ENCODE results near the gene LIN7C. TPM values are rescaled to one million over a fixed set of nuclear protein-coding genes. Genes with fewer than 3 reads are reported as not detected.

LIN7C gene
- total and polyA plus RNA-seq, 2 of the 13 experiments (the other 11 are each of a cell fraction or from before 2014, with no cell fraction given) = 14.8 to 37.2 TPM

DNA sequence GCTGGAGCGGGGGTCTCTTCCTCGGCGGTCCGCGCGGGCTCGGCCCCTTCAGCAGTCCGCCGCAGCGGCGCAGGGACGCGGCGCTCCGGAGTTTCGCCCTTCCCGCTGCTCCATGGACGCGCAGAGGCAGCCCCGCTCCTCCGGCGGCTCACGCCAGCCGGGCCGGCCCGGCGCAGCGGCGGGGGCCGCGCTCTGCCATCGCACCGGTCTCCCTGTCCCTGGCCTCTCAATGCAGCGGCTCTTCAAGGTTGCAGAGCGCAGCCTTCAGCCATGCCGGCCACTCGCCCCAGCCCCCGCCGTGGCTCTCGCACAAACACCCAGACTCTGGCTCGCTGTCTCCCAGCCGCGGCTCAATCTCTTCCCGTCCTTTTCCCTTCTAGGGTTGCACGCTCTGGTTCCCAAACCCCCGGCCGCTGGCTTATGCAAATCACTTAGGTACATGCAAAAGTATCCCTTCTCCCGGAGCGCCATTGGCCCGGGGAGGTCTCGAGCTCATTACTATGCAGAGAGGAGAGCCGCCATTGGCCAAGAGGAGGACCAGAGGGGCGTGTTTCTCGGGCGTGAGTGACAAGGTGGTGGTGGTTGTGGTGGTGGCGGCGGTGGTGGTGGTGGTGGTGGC, 34.1 kb downstream of the LIN7C start, which contains the start of gene LGR4 (continued):
- TF ChIP-seq, protein P1, sequence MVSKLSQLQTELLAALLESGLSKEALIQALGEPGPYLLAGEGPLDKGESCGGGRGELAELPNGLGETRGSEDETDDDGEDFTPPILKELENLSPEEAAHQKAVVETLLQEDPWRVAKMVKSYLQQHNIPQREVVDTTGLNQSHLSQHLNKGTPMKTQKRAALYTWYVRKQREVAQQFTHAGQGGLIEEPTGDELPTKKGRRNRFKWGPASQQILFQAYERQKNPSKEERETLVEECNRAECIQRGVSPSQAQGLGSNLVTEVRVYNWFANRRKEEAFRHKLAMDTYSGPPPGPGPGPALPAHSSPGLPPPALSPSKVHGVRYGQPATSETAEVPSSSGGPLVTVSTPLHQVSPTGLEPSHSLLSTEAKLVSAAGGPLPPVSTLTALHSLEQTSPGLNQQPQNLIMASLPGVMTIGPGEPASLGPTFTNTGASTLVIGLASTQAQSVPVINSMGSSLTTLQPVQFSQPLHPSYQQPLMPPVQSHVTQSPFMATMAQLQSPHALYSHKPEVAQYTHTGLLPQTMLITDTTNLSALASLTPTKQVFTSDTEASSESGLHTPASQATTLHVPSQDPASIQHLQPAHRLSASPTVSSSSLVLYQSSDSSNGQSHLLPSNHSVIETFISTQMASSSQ (IDR thresholded peaks at IDR 0.05; ENCODE audit: low read depth) = no peak
- TF ChIP-seq, protein P1 (CRISPR knock-in tag; IDR thresholded peaks at IDR 0.05; ENCODE audit: borderline replicate concordance) = 0 out of 2 replicates have a peak, but pooled peaks have one; percentile 31
- TF ChIP-seq KMT2A (CRISPR knock-in tag; IDR thresholded peaks at IDR 0.05) = peak; percentile 87
- TF ChIP-seq ZFP36L2 (CRISPR knock-in tag; IDR thresholded peaks at IDR 0.05) = no peak
- TF ChIP-seq DR1 (CRISPR knock-in tag; IDR thresholded peaks at IDR 0.05) = peak; percentile 85
- TF ChIP-seq ZBTB42 (CRISPR knock-in tag; IDR thresholded peaks at IDR 0.05) = no peak
- peak; percentile 57; the same call in 1 of the 2 replicates for TF ChIP-seq SALL1 (CRISPR knock-in tag; IDR thresholded peaks at IDR 0.05)
- peak; percentile 91 for TF ChIP-seq RBFOX2 (IDR thresholded peaks at IDR 0.05; ENCODE audit: low read depth, low read length)
- TF ChIP-seq, protein P2, sequence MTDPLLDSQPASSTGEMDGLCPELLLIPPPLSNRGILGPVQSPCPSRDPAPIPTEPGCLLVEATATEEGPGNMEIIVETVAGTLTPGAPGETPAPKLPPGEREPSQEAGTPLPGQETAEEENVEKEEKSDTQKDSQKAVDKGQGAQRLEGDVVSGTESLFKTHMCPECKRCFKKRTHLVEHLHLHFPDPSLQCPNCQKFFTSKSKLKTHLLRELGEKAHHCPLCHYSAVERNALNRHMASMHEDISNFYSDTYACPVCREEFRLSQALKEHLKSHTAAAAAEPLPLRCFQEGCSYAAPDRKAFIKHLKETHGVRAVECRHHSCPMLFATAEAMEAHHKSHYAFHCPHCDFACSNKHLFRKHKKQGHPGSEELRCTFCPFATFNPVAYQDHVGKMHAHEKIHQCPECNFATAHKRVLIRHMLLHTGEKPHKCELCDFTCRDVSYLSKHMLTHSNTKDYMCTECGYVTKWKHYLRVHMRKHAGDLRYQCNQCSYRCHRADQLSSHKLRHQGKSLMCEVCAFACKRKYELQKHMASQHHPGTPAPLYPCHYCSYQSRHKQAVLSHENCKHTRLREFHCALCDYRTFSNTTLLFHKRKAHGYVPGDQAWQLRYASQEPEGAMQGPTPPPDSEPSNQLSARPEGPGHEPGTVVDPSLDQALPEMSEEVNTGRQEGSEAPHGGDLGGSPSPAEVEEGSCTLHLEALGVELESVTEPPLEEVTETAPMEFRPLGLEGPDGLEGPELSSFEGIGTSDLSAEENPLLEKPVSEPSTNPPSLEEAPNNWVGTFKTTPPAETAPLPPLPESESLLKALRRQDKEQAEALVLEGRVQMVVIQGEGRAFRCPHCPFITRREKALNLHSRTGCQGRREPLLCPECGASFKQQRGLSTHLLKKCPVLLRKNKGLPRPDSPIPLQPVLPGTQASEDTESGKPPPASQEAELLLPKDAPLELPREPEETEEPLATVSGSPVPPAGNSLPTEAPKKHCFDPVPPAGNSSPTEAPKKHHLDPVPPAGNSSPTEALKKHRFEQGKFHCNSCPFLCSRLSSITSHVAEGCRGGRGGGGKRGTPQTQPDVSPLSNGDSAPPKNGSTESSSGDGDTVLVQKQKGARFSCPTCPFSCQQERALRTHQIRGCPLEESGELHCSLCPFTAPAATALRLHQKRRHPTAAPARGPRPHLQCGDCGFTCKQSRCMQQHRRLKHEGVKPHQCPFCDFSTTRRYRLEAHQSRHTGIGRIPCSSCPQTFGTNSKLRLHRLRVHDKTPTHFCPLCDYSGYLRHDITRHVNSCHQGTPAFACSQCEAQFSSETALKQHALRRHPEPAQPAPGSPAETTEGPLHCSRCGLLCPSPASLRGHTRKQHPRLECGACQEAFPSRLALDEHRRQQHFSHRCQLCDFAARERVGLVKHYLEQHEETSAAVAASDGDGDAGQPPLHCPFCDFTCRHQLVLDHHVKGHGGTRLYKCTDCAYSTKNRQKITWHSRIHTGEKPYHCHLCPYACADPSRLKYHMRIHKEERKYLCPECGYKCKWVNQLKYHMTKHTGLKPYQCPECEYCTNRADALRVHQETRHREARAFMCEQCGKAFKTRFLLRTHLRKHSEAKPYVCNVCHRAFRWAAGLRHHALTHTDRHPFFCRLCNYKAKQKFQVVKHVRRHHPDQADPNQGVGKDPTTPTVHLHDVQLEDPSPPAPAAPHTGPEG (CRISPR knock-in tag; IDR thresholded peaks at IDR 0.05) = 0 out of 2 replicates have a peak, but pooled peaks have one; percentile 49
- peak; percentile 36; the same call in 1 of the 2 replicates for TF ChIP-seq PITX1 (CRISPR knock-in tag; IDR thresholded peaks at IDR 0.05)
- TF ChIP-seq, protein P3, sequence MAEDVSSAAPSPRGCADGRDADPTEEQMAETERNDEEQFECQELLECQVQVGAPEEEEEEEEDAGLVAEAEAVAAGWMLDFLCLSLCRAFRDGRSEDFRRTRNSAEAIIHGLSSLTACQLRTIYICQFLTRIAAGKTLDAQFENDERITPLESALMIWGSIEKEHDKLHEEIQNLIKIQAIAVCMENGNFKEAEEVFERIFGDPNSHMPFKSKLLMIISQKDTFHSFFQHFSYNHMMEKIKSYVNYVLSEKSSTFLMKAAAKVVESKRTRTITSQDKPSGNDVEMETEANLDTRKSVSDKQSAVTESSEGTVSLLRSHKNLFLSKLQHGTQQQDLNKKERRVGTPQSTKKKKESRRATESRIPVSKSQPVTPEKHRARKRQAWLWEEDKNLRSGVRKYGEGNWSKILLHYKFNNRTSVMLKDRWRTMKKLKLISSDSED (CRISPR knock-in tag; IDR thresholded peaks at IDR 0.05) = 0 out of 2 replicates have a peak, but pooled peaks have one; percentile 16
- peak; percentile 65; the same call in 1 of the 2 replicates for TF ChIP-seq SP4 (CRISPR knock-in tag; IDR thresholded peaks at IDR 0.05)
- 0 out of 2 replicates have a peak, but pooled peaks have one; percentile 18 for TF ChIP-seq ONECUT2 (CRISPR knock-in tag; IDR thresholded peaks at IDR 0.05)
- TF ChIP-seq SP2 (CRISPR knock-in tag; IDR thresholded peaks at IDR 0.05) = peak; percentile 18; the same call in 1 of the 2 replicates
- no peak for TF ChIP-seq YY1 (IDR thresholded peaks at IDR 0.05; ENCODE audit: insufficient read depth, insufficient replicate concordance, low read depth, low read length)
- TF ChIP-seq ZNF331 (CRISPR knock-in tag; IDR thresholded peaks at IDR 0.05) = peak; percentile 61; the same call in 1 of the 2 replicates
- no peak for TF ChIP-seq CHCHD3 (CRISPR knock-in tag; IDR thresholded peaks at IDR 0.05)
- TF ChIP-seq, protein P4, sequence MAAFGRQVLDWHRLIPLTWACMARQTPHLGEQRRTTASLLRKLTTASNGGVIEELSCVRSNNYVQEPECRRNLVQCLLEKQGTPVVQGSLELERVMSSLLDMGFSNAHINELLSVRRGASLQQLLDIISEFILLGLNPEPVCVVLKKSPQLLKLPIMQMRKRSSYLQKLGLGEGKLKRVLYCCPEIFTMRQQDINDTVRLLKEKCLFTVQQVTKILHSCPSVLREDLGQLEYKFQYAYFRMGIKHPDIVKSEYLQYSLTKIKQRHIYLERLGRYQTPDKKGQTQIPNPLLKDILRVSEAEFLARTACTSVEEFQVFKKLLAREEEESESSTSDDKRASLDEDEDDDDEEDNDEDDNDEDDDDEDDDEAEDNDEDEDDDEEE (CRISPR knock-in tag; IDR thresholded peaks at IDR 0.05) = no peak
